ENCODE results near the gene EMC10.

GRCh38 chr19:50434525-50434924 is 41.8 kb upstream of the EMC10 start:
- TF ChIP-seq ZNF274 (IDR thresholded peaks at IDR 0.05; ENCODE audit: low read depth, low read length) (no peak), YY1 (IDR thresholded peaks at IDR 0.05; ENCODE audit: insufficient read depth, insufficient read length) (no peak), SUZ12 (IDR thresholded peaks at IDR 0.05; ENCODE audit: extremely low read depth, insufficient read depth, insufficient read length) (no peak)
